ENCODE results near the gene PPP3CA. TPM values are rescaled to one million over a fixed set of nuclear protein-coding genes. Genes with fewer than 3 reads are reported as not detected.

PPP3CA gene
- total and polyA plus RNA-seq, 2 donors (not counting 1 experiment from before 2014, with no cell fraction given) = 66.4 to 79.3 TPM

DNA sequence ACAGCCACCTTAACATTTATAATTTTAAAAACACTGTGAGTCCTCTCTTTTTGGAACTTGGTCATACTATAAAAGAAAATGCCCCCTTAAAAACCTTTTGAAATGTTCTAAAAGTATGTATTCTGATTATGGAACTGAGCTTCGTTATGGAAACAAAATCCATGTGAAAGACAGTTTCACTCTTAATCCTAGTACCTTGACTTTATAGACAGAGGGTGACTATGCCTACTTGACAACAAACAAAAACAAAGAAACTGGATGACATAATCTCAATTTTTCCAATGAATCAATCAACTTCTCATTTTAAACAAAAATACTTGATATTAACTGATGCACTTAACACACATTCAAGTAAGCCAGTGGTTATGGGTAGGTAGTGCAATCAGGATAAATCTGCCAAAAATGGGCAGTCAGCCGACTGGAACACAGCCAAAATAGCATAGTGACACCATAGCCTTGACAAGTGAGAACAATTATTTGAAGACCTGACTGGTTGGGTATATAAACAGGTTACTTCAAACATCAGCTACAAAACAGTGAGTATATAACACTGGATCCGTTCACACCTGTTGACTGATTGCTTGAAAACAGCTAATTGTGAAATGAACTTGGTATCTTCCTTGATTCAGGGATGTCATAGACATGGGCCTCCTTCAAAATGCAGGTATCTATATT, 265.5 kb downstream of the PPP3CA start:
- Histone ChIP-seq H3K9me3 (ENCODE audit: control insufficient read depth, insufficient read depth, low read depth, low read length) (no peaks in the 10 kb centered on the region), H3K27ac (ENCODE audit: insufficient read depth, low read length) (no peak overlapping the region), H3K4me1 (ENCODE audit: control insufficient read depth, extremely low read depth, insufficient read depth, low read length) (no peaks in the 10 kb centered on the region), H3K27me3 (ENCODE audit: control insufficient read depth, insufficient read depth, low read length) (no peaks in the 10 kb centered on the region), H3K4me3 (replicated peaks in 1 of 4; ENCODE audit: control extremely low read depth in 1 of 4, insufficient read depth in 1 of 4, low read depth in 3 of 4, low read length in 4 of 4) (no peak overlapping the region), H3K36me3 (ENCODE audit: control insufficient read depth, insufficient read depth, low read length) (no peaks in the 10 kb centered on the region), H3K79me2 (ENCODE audit: control insufficient read depth, insufficient read depth, low read length) (no peaks in the 10 kb centered on the region), H2AFZ (ENCODE audit: low read length) (no peak overlapping the region), H4K20me1 (ENCODE audit: control insufficient read depth, extremely low read depth, insufficient read depth, low read length) (no peaks in the 10 kb centered on the region), H3K4me2 (ENCODE audit: extremely low read depth, insufficient read depth, low read length) (no peak overlapping the region), H3K9ac (ENCODE audit: insufficient read depth, low read length) (no peak overlapping the region)
- TF ChIP-seq, protein P1, sequence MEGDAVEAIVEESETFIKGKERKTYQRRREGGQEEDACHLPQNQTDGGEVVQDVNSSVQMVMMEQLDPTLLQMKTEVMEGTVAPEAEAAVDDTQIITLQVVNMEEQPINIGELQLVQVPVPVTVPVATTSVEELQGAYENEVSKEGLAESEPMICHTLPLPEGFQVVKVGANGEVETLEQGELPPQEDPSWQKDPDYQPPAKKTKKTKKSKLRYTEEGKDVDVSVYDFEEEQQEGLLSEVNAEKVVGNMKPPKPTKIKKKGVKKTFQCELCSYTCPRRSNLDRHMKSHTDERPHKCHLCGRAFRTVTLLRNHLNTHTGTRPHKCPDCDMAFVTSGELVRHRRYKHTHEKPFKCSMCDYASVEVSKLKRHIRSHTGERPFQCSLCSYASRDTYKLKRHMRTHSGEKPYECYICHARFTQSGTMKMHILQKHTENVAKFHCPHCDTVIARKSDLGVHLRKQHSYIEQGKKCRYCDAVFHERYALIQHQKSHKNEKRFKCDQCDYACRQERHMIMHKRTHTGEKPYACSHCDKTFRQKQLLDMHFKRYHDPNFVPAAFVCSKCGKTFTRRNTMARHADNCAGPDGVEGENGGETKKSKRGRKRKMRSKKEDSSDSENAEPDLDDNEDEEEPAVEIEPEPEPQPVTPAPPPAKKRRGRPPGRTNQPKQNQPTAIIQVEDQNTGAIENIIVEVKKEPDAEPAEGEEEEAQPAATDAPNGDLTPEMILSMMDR (conservative IDR thresholded peaks at IDR 0.05 in 1 of 2, IDR thresholded peaks at IDR 0.05 in 1 of 2; ENCODE audit: low read depth in 1 of 2, low read length in 2 of 2) = no peak
- no peak for DNase-seq (ENCODE audit: low read depth in 2 of 2)

- H2AFZ ChIP-seq (ENCODE audit: low read length) = no peak overlapping the region
- DNase-seq (ENCODE audit: low read depth in 2 of 2) = no peak
- H3K4me1 ChIP-seq (ENCODE audit: control insufficient read depth, extremely low read depth, insufficient read depth, low read length) = no peaks in the 10 kb centered on the region
- no peaks in the 10 kb centered on the region for H3K36me3 ChIP-seq (ENCODE audit: control insufficient read depth, insufficient read depth, low read length)
- no peaks in the 10 kb centered on the region for H4K20me1 ChIP-seq (ENCODE audit: control insufficient read depth, extremely low read depth, insufficient read depth, low read length)
- no peak overlapping the region for H3K4me2 ChIP-seq (ENCODE audit: extremely low read depth, insufficient read depth, low read length)
- no peaks in the 10 kb centered on the region for H3K79me2 ChIP-seq (ENCODE audit: control insufficient read depth, insufficient read depth, low read length)
- no peak overlapping the region for H3K4me3 ChIP-seq (replicated peaks in 1 of 4; ENCODE audit: control extremely low read depth in 1 of 4, insufficient read depth in 1 of 4, low read depth in 3 of 4, low read length in 4 of 4)
- no peak overlapping the region for H3K9ac ChIP-seq (ENCODE audit: insufficient read depth, low read length)
- H3K27ac ChIP-seq (ENCODE audit: insufficient read depth, low read length) = no peak overlapping the region
- no peaks in the 10 kb centered on the region for H3K9me3 ChIP-seq (ENCODE audit: control insufficient read depth, insufficient read depth, low read depth, low read length)
- TF ChIP-seq, protein P1 (conservative IDR thresholded peaks at IDR 0.05 in 1 of 2, IDR thresholded peaks at IDR 0.05 in 1 of 2; ENCODE audit: low read depth in 1 of 2, low read length in 2 of 2) = no peak
- TF ChIP-seq EZH2 (IDR thresholded peaks at IDR 0.05; ENCODE audit: low read length, missing control alignments) = no peak
- no peaks in the 10 kb centered on the region for H3K27me3 ChIP-seq (ENCODE audit: control insufficient read depth, insufficient read depth, low read length)
These were observed 266.2 kb downstream of the PPP3CA start for GRCh38 chr4:101081166-101081565.

DNA sequence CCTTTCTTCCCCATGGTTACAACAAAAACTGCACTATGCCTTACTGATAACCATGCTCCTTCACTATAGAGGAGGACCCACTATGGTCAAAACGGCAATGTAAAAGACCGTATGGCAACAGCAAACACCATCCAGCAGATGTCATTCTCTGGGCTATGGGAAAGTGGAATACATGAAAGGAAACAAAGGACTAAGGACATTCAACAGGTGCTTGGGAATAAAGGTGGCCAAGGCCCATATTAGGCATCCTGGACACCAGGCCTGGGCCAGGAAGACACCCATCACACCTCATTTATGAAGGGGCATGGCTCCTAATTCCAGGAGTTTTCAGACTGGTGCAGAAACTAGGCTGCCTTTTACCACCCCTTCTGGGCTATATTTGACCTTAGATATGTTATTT, 268.4 kb downstream of the PPP3CA start:
- Histone ChIP-seq H3K9me3 (ENCODE audit: control insufficient read depth, insufficient read depth, low read depth, low read length) (no peaks in the 10 kb centered on the region), H2AFZ (ENCODE audit: low read length) (no peak overlapping the region), H3K27me3 (ENCODE audit: control insufficient read depth, insufficient read depth, low read length) (no peaks in the 10 kb centered on the region), H3K4me2 (ENCODE audit: extremely low read depth, insufficient read depth, low read length) (no peak overlapping the region), H3K9ac (ENCODE audit: insufficient read depth, low read length) (no peak overlapping the region), H3K36me3 (ENCODE audit: control insufficient read depth, insufficient read depth, low read length) (no peaks in the 10 kb centered on the region), H4K20me1 (ENCODE audit: control insufficient read depth, extremely low read depth, insufficient read depth, low read length) (no peaks in the 10 kb centered on the region), H3K79me2 (ENCODE audit: control insufficient read depth, insufficient read depth, low read length) (no peaks in the 10 kb centered on the region), H3K4me3 (replicated peaks in 1 of 4; ENCODE audit: control extremely low read depth in 1 of 4, insufficient read depth in 1 of 4, low read depth in 3 of 4, low read length in 4 of 4) (no peak overlapping the region), H3K27ac (ENCODE audit: insufficient read depth, low read length) (no peak overlapping the region), H3K4me1 (ENCODE audit: control insufficient read depth, extremely low read depth, insufficient read depth, low read length) (no peaks in the 10 kb centered on the region)
- DNase-seq (ENCODE audit: low read depth in 2 of 2) = no peak
- TF ChIP-seq, protein P1 (conservative IDR thresholded peaks at IDR 0.05 in 1 of 2, IDR thresholded peaks at IDR 0.05 in 1 of 2; ENCODE audit: low read depth in 1 of 2, low read length in 2 of 2) = no peak
- TF ChIP-seq EZH2 (IDR thresholded peaks at IDR 0.05; ENCODE audit: low read length, missing control alignments) = no peak
